Lower leg skin (tissue), 4 donors: ENCODE results near the gene WFDC1. TPM values are rescaled to one million over a fixed set of nuclear protein-coding genes. Genes with fewer than 3 reads are reported as not detected.
A peak's percentile ranks its signal among the peaks of the same experiment; 100 is the strongest.

Experiments used
- DNase-seq, 2 donors: peaks; one replicate each; pipeline ENCODE4 v3.0.0-alpha.2; 2019; ENCODE audit warnings: low spot score in 2 of 2
- H3K4me3 ChIP-seq: fragments of 200-600 bp; sonication (generic); 2 replicates; pipeline ENCODE4 v1.5.1; 2017; ENCODE audit warnings: mild to moderate bottlenecking, low read depth; ENCODE audit not compliant: poor library complexity, severe bottlenecking
- CTCF ChIP-seq, 3 donors: fragments of 450-650 bp; IDR thresholded peaks; one replicate each; pipeline ENCODE4 v1.5.1; 2016; ENCODE audit warnings: antibody characterized with exemption in 3 of 3, mild to moderate bottlenecking in 3 of 3, moderate library complexity in 2 of 3
- POLR2A ChIP-seq, 2 donors: fragments of 450-650 bp; IDR thresholded peaks; one replicate each; pipeline ENCODE4 v1.6.1; 2016 to 2017; ENCODE audit warnings: antibody characterized with exemption in 2 of 2, mild to moderate bottlenecking in 1 of 2, moderate library complexity in 1 of 2
- WGBS, 2 donors: methylation state at CpG; one replicate each; pipeline ENCODE4 v1.1.5; 2018; 5-methylcytosine and 5-hydroxymethylcytosine counted together
- intact Hi-C: fragments of 100-400 bp; cut with DNase I; formaldehyde crosslinking; loops from one replicate; pipeline ENCODE4 v1.15.0; 2023; ENCODE audit warnings: low total_unique reads
- total RNA-seq, 4 donors: library from RNA; depleted of rRNA; stranded (reverse); fragments of >200 nt; gene quantifications; one replicate each; pipeline ENCODE4 v1.1.0, GENCODE V29; 2016

Gene WFDC1
- total RNA-seq, 4 donors from 2014 or later, result 0.91 to 2.2 (median 1.3) TPM; not detected in 1

GRCh38 chr16:84351630-84352029 lies 57.0 kb downstream of the WFDC1 start:
- WGBS, 2 donors, result 90 to 91% methylated on average over 8 of the region's 8 CpGs
- no peak overlapping the region for H3K4me3 ChIP-seq
- DNase-seq, result no peak
- intact Hi-C loops, result no loop called here
- TF ChIP-seq CTCF (IDR thresholded peaks at IDR 0.05), result no peak
- TF ChIP-seq POLR2A (IDR thresholded peaks at IDR 0.05), result no peak

GRCh38 chr16:84354306-84354705 lies 59.6 kb downstream of the WFDC1 start:
- intact Hi-C loops, result no loop called here
- H3K4me3 ChIP-seq, result no peak overlapping the region
- TF ChIP-seq CTCF (IDR thresholded peaks at IDR 0.05), result no peak
- TF ChIP-seq POLR2A (IDR thresholded peaks at IDR 0.05), result no peak
- DNase-seq, result peak in 1 of 2 donors; percentile 35
- 36 to 57% methylated on average over 6 of the region's 6 CpGs for WGBS, 2 donors

GRCh38 chr16:84355149-84355548 lies 60.5 kb downstream of the WFDC1 start:
- intact Hi-C loops, result no loop called here
- TF ChIP-seq CTCF (IDR thresholded peaks at IDR 0.05) (no peak), POLR2A (IDR thresholded peaks at IDR 0.05) (no peak)
- WGBS, 2 donors, result 90 to 93% methylated on average over 2 of the region's 2 CpGs
- no peak overlapping the region for H3K4me3 ChIP-seq
- DNase-seq, result no peak

- intact Hi-C loops, result no loop called here
- no peak overlapping the region for H3K4me3 ChIP-seq
- WGBS, 2 donors, result 58 to 65% methylated on average over 10 of the region's 10 CpGs
- no peak for TF ChIP-seq CTCF (IDR thresholded peaks at IDR 0.05)
- no peak for DNase-seq
Measured at GRCh38 chr16:84356176-84356575, 61.5 kb downstream of the WFDC1 start.

- H3K4me3 ChIP-seq, result no peak overlapping the region
- DNase-seq, result no peak
- intact Hi-C loops, result no loop called here
- WGBS, 2 donors, result 53 to 56% methylated on average over 11 of the region's 11 CpGs
- TF ChIP-seq CTCF (IDR thresholded peaks at IDR 0.05) (no peak), POLR2A (IDR thresholded peaks at IDR 0.05) (no peak)
Measured at GRCh38 chr16:84356591-84357116, 62.0 kb downstream of the WFDC1 start.

- intact Hi-C loops, result no loop called here
- H3K4me3 ChIP-seq, result no peak overlapping the region
- 27 to 54% methylated on average over 9 of the region's 9 CpGs for WGBS, 2 donors
- no peak for DNase-seq
- no peak for TF ChIP-seq CTCF (IDR thresholded peaks at IDR 0.05)
- TF ChIP-seq POLR2A (IDR thresholded peaks at IDR 0.05), result no peak
Measured at GRCh38 chr16:84357191-84357651, 62.5 kb downstream of the WFDC1 start.
